Measurements from ENCODE around the gene IFT20.

The IFT20 gene

GRCh38 chr17:28366605-28367004 lies 31.3 kb upstream of the IFT20 start:
- intact Hi-C loops (cut with DNase I; ENCODE audit: low total_unique reads): no loop called here
- Histone ChIP-seq H3K4me3 (no peak overlapping the region), H3K27ac (no peak overlapping the region), H3K27me3 (no peaks in the 10 kb centered on the region), H3K9me3 (no peaks in the 10 kb centered on the region), H3K4me1 (peaks cover 0 to 14% (median 6%) of the 10 kb centered on the region in 4 donors), H3K36me3 (peaks cover 15 to 53% (median 32%) of the 10 kb centered on the region in 3 donors)
- TF ChIP-seq, protein P1, sequence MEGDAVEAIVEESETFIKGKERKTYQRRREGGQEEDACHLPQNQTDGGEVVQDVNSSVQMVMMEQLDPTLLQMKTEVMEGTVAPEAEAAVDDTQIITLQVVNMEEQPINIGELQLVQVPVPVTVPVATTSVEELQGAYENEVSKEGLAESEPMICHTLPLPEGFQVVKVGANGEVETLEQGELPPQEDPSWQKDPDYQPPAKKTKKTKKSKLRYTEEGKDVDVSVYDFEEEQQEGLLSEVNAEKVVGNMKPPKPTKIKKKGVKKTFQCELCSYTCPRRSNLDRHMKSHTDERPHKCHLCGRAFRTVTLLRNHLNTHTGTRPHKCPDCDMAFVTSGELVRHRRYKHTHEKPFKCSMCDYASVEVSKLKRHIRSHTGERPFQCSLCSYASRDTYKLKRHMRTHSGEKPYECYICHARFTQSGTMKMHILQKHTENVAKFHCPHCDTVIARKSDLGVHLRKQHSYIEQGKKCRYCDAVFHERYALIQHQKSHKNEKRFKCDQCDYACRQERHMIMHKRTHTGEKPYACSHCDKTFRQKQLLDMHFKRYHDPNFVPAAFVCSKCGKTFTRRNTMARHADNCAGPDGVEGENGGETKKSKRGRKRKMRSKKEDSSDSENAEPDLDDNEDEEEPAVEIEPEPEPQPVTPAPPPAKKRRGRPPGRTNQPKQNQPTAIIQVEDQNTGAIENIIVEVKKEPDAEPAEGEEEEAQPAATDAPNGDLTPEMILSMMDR (IDR thresholded peaks at IDR 0.05): no peak
- no peak for DNase-seq

DNA sequence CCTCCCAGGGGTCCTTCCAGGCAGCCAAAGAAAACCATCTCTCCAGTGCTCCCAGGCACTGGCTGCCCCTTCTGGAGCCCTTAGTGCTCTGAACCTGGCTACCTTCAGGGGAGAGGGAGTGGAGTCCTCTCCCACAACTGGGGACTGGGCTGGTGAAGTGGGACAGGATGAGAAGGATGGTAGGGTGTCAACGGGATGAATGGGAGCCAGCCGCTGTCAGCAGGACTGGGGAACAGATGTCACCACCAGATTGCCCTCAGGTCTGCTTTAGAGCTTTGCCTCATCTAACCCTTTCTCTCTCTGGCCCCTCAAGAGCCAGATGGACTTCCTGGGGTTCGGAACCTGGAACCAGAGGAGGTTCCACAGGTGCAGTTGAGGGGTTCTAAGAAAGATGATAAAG lies 30.2 kb upstream of the IFT20 start:
- H3K36me3 ChIP-seq: peaks cover 26 to 64% (median 43%) of the 10 kb centered on the region in 3 donors

DNA sequence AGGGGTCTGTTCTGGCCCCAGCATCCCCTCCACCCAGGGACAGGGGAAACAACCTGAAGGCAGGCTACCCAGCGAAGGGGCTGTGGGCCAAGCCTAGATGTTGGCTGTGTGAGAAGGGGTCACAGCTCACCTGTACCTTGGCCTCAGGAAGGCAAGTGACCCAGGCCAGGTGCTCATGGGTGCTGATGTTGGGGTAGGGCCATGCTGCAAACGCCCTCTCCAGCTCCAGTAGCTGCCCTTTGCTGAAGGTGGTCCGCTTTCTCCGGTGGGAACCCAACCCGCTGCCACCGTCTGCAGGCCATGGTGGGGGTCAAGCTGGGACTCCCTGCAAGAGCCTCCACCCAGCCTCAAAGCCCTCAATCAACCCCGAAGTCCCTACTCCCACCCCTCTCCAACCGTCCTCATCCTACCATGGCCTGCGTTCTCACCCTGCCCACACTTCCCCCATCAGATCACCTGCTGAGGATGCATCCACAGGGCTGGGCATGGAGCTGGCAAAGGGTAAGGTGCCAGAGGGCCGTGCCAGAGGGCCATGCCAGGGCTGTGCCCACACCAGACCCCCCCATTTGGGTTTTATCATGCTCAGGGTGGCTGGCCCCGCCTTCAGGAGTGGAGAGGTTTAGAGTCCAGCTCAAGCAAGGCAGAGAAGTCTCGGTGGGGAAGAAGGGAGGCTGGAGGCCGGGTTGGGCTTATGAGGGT lies 29.5 kb upstream of the IFT20 start, which contains the start of gene SEBOX:
Gene SEBOX, minus strand, starts transcription at position 535 of the 699 bp plus-strand sequence. Its CDS starts 48 bp downstream, at position 487.
- Histone ChIP-seq H3K4me1 (no peaks in the 10 kb centered on the region), H3K27ac (no peak within 1 kb of the TSS), H3K27me3 (no peaks in the 10 kb centered on the region), H3K36me3 (peaks cover 33 to 71% (median 50%) of the 10 kb centered on the region in 3 donors), H3K9me3 (no peaks in the 10 kb centered on the region), H3K4me3 (no peak within 1 kb of the TSS)
- intact Hi-C loops (cut with DNase I; ENCODE audit: low total_unique reads): no loop called here
- DNase-seq: no peak
- TF ChIP-seq, protein P1 (IDR thresholded peaks at IDR 0.05): no peak

More for the DNA sequence above, 30.2 kb upstream of the IFT20 start:
- H3K27ac ChIP-seq: no peak overlapping the region
- TF ChIP-seq, protein P1 (IDR thresholded peaks at IDR 0.05): no peak
- no peaks in the 10 kb centered on the region for H3K9me3 ChIP-seq
- peaks cover 0 to 5% (median 0%) of the 10 kb centered on the region in 4 donors for H3K4me1 ChIP-seq
- H3K4me3 ChIP-seq: no peak overlapping the region
- no peak for DNase-seq
- intact Hi-C loops (cut with DNase I; ENCODE audit: low total_unique reads): no loop called here
- no peaks in the 10 kb centered on the region for H3K27me3 ChIP-seq

- Histone ChIP-seq H3K36me3 (peaks cover 40 to 79% (median 58%) of the 10 kb centered on the region in 3 donors), H3K4me1 (no peaks in the 10 kb centered on the region), H3K27me3 (no peaks in the 10 kb centered on the region), H3K27ac (no peak overlapping the region), H3K4me3 (no peak overlapping the region), H3K9me3 (no peaks in the 10 kb centered on the region)
- intact Hi-C loops (cut with DNase I; ENCODE audit: low total_unique reads): no loop called here
- TF ChIP-seq, protein P1 (IDR thresholded peaks at IDR 0.05): no peak
- DNase-seq: no peak
Observed at GRCh38 chr17:28363776-28364650, 28.7 kb upstream of the IFT20 start.

DNA sequence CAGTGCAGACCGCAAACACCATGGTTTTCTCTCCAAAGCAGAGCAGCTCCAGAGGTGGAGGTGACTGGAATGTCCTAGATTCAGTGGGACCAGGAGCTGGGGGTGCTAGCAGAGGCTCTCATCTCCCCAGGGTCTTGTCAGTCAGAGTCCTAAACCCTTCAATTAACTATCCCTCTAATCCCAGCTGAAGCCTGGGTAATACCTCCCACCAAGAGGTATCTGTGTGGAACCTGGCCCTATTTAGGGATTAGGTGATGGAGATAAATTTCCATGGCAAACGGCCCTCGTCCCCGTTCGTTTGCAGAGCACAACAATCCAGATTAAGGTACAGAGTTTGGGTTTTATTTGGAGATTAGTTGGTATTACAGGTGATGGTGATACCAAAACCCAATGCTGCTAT lies 27.9 kb upstream of the IFT20 start:
- no peak overlapping the region for H3K4me3 ChIP-seq
- intact Hi-C loops (cut with DNase I; ENCODE audit: low total_unique reads): no loop called here
- TF ChIP-seq, protein P1 (IDR thresholded peaks at IDR 0.05): no peak
- no peaks in the 10 kb centered on the region for H3K27me3 ChIP-seq
- no peaks in the 10 kb centered on the region for H3K9me3 ChIP-seq
- DNase-seq: no peak
- H3K4me1 ChIP-seq: peaks cover 0 to 8% (median 6%) of the 10 kb centered on the region in 4 donors
- H3K27ac ChIP-seq: no peak overlapping the region
- peaks cover 40 to 80% (median 58%) of the 10 kb centered on the region in 3 donors for H3K36me3 ChIP-seq
